Fibroblast of lung (primary cell): Measurements from ENCODE around the gene ARMC5. TPM values are rescaled to one million over a fixed set of nuclear protein-coding genes. Genes with fewer than 3 reads are reported as not detected.

Source experiments
- DNase-seq, 2 donors: peaks; one replicate each; pipeline versions ENCODE4 v3.0.0 to v3.0.0-alpha.2; 2010; ENCODE audit warnings: low read depth in 2 of 2
- H2AFZ ChIP-seq: 2 replicates; pipeline ENCODE4 v1.5.1; 2012; ENCODE audit warnings: low read length, control low read depth, inconsistent platforms
- H3K27ac ChIP-seq: 2 replicates; pipeline ENCODE4 v1.5.1; 2011; ENCODE audit warnings: low read length, control low read depth; ENCODE audit not compliant: insufficient read depth
- H3K27me3 ChIP-seq: 2 replicates; pipeline ENCODE4 v1.5.1; 2011; ENCODE audit warnings: mild to moderate bottlenecking, low read length; ENCODE audit not compliant: control insufficient read depth, insufficient read depth
- H3K36me3 ChIP-seq: 2 replicates; pipeline ENCODE4 v1.5.1; 2011; ENCODE audit warnings: low read length; ENCODE audit not compliant: control insufficient read depth, insufficient read depth
- H3K4me1 ChIP-seq: 2 replicates; pipeline ENCODE4 v1.5.1; 2011; ENCODE audit warnings: low read length; ENCODE audit not compliant: control insufficient read depth, insufficient read depth; ENCODE audit errors: extremely low read depth
- H3K4me2 ChIP-seq: 2 replicates; pipeline ENCODE4 v1.5.1; 2011; ENCODE audit warnings: low read length, control low read depth; ENCODE audit not compliant: insufficient read depth; ENCODE audit errors: extremely low read depth
- H3K4me3 ChIP-seq, 4 experiments: fragments of 200-600 bp in 1 of 4; sonication (generic) in 1 of 4; replicated peaks in 1 of 4; 2 replicates each; pipeline ENCODE4 v1.5.1; 2011 to 2016; ENCODE audit warnings: low read length in 4 of 4, low read depth in 3 of 4, mild to moderate bottlenecking in 3 of 4, control low read depth in 2 of 4, inconsistent platforms in 1 of 4, mixed read lengths in 1 of 4; ENCODE audit not compliant: insufficient read depth in 1 of 4; ENCODE audit errors: control extremely low read depth in 1 of 4
- H3K79me2 ChIP-seq: 2 replicates; pipeline ENCODE4 v1.5.1; 2012; ENCODE audit warnings: mild to moderate bottlenecking, low read length, inconsistent platforms; ENCODE audit not compliant: control insufficient read depth, insufficient read depth
- H3K9ac ChIP-seq: 2 replicates; pipeline ENCODE4 v1.5.1; 2011; ENCODE audit warnings: mild to moderate bottlenecking, low read length, control low read depth; ENCODE audit not compliant: insufficient read depth
- H3K9me3 ChIP-seq: 2 replicates; pipeline ENCODE4 v1.5.1; 2012; ENCODE audit warnings: low read depth, low read length; ENCODE audit not compliant: control insufficient read depth, insufficient read depth
- H4K20me1 ChIP-seq: 2 replicates; pipeline ENCODE4 v1.5.1; 2011; ENCODE audit warnings: low read length; ENCODE audit not compliant: control insufficient read depth, insufficient read depth; ENCODE audit errors: extremely low read depth
- CTCF ChIP-seq, 2 donors: IDR thresholded peaks in 1 of 2; conservative IDR thresholded peaks in 1 of 2; 1 replicate in 1 of 2; 2 replicates in 1 of 2; pipeline ENCODE4 v1.5.1; 2011 to 2012; ENCODE audit warnings: low read length in 2 of 2, control low read depth in 1 of 2, inconsistent platforms in 1 of 2, low read depth in 1 of 2, mild to moderate bottlenecking in 1 of 2
- EZH2 ChIP-seq: IDR thresholded peaks from 2 replicates; pipeline ENCODE4 v1.5.1; 2012; ENCODE audit warnings: low read length, control low read depth, mild to moderate bottlenecking; ENCODE audit errors: missing control alignments
- polyA plus RNA-seq, 2 donors: library from polyadenylated mRNA; depleted of rRNA in 1 of 2; stranded (reverse) in 1 of 2; unstranded in 1 of 2; fragments of >200 nt; gene quantifications; 2 replicates each; pipeline ENCODE4 v1.2.1, GENCODE V29; 2011 to 2012; ENCODE audit warnings: missing spikeins in 1 of 2
- total RNA-seq: library from RNA; depleted of rRNA; stranded (reverse); fragments of >200 nt; gene quantifications from 2 replicates; pipeline ENCODE4 v1.2.1, GENCODE V29; 2014

The ARMC5 gene
- total and polyA plus RNA-seq, 2 donors (not counting 1 experiment from before 2014, with no cell fraction given) = 1.7 to 5.6 TPM

DNA sequence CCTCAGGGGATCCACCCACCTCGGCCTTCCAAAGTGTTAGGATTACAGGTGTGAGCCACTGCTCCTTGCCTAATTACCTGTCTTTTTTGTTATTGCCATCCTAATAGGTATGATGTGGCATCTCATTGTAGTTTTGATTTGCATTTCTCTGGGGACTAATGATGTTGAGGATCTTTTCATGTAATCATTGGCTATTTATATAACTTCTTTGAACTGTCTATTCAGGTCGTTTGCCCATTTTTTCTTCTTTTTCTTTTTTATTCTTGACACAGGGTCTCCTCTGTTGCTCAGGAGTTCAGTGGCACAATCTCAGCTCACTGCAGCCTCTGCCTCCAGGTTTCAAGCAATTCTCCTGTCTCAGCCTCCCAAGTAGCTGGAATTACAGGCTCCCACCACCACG, 11.3 kb downstream of the ARMC5 start:
- H3K36me3 ChIP-seq = peaks cover 30% of the 10 kb centered on the region
- H3K4me1 ChIP-seq = peaks cover 16% of the 10 kb centered on the region
- H2AFZ ChIP-seq = no peak overlapping the region
- no peaks in the 10 kb centered on the region for H3K27me3 ChIP-seq
- H3K4me3 ChIP-seq = peak overlapping the region; percentile 68 to 92 (median 80)
- H3K9ac ChIP-seq = no peak overlapping the region
- peak overlapping the region; percentile 93 for H3K27ac ChIP-seq
- peaks cover 13% of the 10 kb centered on the region for H3K79me2 ChIP-seq
- H3K4me2 ChIP-seq = peak overlapping the region; percentile 96
- TF ChIP-seq CTCF (conservative IDR thresholded peaks at IDR 0.05 in 1 of 2, IDR thresholded peaks at IDR 0.05 in 1 of 2; ENCODE audit: low read depth in 1 of 2, low read length in 2 of 2) (no peak), EZH2 (no peak)
- H4K20me1 ChIP-seq = no peaks in the 10 kb centered on the region
- no peaks in the 10 kb centered on the region for H3K9me3 ChIP-seq
- no peak for DNase-seq

DNA sequence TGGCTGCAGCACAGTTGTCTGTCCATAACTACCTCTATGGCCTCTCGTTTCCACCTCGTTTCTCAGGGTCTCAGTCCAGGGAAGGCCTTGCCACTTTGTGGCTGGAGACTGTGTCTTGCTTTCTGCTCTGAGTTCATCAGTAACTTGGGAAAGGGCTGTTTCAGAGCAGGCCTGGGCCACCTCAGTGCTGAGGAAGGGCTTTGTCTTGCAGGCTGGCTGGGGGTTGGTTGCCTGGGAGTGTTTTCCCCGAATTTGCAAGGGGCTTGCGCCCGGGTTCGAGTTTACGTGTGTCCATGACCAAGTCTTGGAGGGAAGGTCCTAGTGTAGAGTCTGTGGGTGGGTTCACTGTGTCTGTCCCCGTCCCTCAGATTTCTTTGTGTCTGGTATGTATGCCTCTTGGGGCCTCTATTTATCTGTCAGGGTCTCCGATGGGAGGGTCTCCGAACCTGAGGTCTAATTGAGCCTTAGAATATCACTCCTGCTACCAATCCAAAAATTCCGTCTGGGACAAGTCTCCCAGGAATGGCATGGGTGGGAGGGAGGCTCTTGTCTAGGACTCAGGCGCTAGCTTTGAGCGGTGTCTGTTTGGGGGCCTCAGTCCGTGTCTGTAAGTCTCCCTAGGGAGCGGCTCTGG, 12.1 kb downstream of the ARMC5 start:
- Histone ChIP-seq H3K36me3 (peaks cover 34% of the 10 kb centered on the region), H3K9ac (peak overlapping the region; percentile 71), H3K4me3 (peak overlapping the region; percentile 68 to 92 (median 80)), H3K4me1 (peaks cover 16% of the 10 kb centered on the region), H3K4me2 (peak overlapping the region; percentile 96), H3K79me2 (peaks cover 15% of the 10 kb centered on the region), H2AFZ (peak overlapping the region; percentile 54), H3K9me3 (no peaks in the 10 kb centered on the region), H3K27me3 (no peaks in the 10 kb centered on the region), H3K27ac (peak overlapping the region; percentile 93), H4K20me1 (no peaks in the 10 kb centered on the region)
- DNase-seq = no peak
- TF ChIP-seq EZH2 = no peak
- no peak for TF ChIP-seq CTCF (conservative IDR thresholded peaks at IDR 0.05 in 1 of 2, IDR thresholded peaks at IDR 0.05 in 1 of 2; ENCODE audit: low read depth in 1 of 2, low read length in 2 of 2)

GRCh38 chr16:31471875-31472708, 12.8 kb downstream of the ARMC5 start, which contains the start of gene TGFB1I1:
TSS of gene TGFB1I1 (plus strand) at chr16:31472152. CDS start at chr16:31472189, 37 bp downstream.
- Histone ChIP-seq H3K4me3 (peak within 1 kb of the TSS; percentile 76 to 92 (median 86)), H3K79me2 (peaks cover 15% of the 10 kb centered on the region), H3K9ac (peak within 1 kb of the TSS; percentile 93), H3K9me3 (no peaks in the 10 kb centered on the region), H2AFZ (peak within 1 kb of the TSS; percentile 73), H3K27me3 (no peaks in the 10 kb centered on the region), H4K20me1 (no peaks in the 10 kb centered on the region), H3K4me1 (peaks cover 16% of the 10 kb centered on the region), H3K36me3 (peaks cover 32% of the 10 kb centered on the region), H3K27ac (peak within 1 kb of the TSS; percentile 95), H3K4me2 (peak within 1 kb of the TSS; percentile 96)
- TF ChIP-seq CTCF (conservative IDR thresholded peaks at IDR 0.05 in 1 of 2, IDR thresholded peaks at IDR 0.05 in 1 of 2; ENCODE audit: low read depth in 1 of 2, low read length in 2 of 2) (no peak), EZH2 (no peak)
- peak; percentile 87 for DNase-seq
